ENCODE data around the gene B4GALT3. TPM values are rescaled to one million over a fixed set of nuclear protein-coding genes. Genes with fewer than 3 reads are reported as not detected.

B4GALT3 gene
- total RNA-seq, 2 donors from 2014 or later = 30.3 to 34.8 TPM

- H3K27ac ChIP-seq = no peak overlapping the region
- no peak for DNase-seq
- no peak overlapping the region for H3K4me3 ChIP-seq
- H3K9me3 ChIP-seq = no peaks in the 10 kb centered on the region
- intact Hi-C loops (cut with DNase I) = loop anchor here (10.0 kb wide), 2 partner anchors 111 to 191 kb away; partner anchors contain the start of gene MPZ
- TF ChIP-seq CTCF (IDR thresholded peaks at IDR 0.05) = no peak
- no peaks in the 10 kb centered on the region for H3K27me3 ChIP-seq
- H3K4me1 ChIP-seq = no peaks in the 10 kb centered on the region
- no peaks in the 10 kb centered on the region for H3K36me3 ChIP-seq
- H3K9ac ChIP-seq (ENCODE audit: low read depth in 2 of 2, low read length in 2 of 2) = no peak overlapping the region
These were observed 16.4 kb upstream of the B4GALT3 start for GRCh38 chr1:161193561-161194235.

GRCh38 chr1:161192476-161193465 is 15.5 kb upstream of the B4GALT3 start:
- DNase-seq = peak; percentile 68
- peak overlapping the region in 1 of 2 donors; percentile 36 for H3K9ac ChIP-seq (ENCODE audit: low read depth in 2 of 2, low read length in 2 of 2)
- intact Hi-C loops (cut with DNase I) = loop anchor here (10.0 kb wide), 2 partner anchors 112 to 192 kb away; partner anchors contain the start of gene MPZ
- no peak overlapping the region for H3K27ac ChIP-seq
- H3K4me3 ChIP-seq = no peak overlapping the region
- H3K27me3 ChIP-seq = no peaks in the 10 kb centered on the region
- H3K36me3 ChIP-seq = no peaks in the 10 kb centered on the region
- no peaks in the 10 kb centered on the region for H3K9me3 ChIP-seq
- no peaks in the 10 kb centered on the region for H3K4me1 ChIP-seq
- TF ChIP-seq CTCF (IDR thresholded peaks at IDR 0.05) = peak; percentile 79

- no peak for TF ChIP-seq CTCF (IDR thresholded peaks at IDR 0.05)
- Histone ChIP-seq H3K36me3 (no peaks in the 10 kb centered on the region), H3K9me3 (no peaks in the 10 kb centered on the region), H3K27me3 (no peaks in the 10 kb centered on the region), H3K4me1 (no peaks in the 10 kb centered on the region), H3K9ac (ENCODE audit: low read depth in 2 of 2, low read length in 2 of 2) (no peak overlapping the region), H3K4me3 (no peak overlapping the region), H3K27ac (no peak overlapping the region)
- no peak for DNase-seq
- intact Hi-C loops (cut with DNase I) = loop anchor here (10.0 kb wide), 2 partner anchors 113 to 193 kb away; partner anchors contain the start of gene MPZ
These were observed 14.7 kb upstream of the B4GALT3 start for GRCh38 chr1:161191971-161192370.

- intact Hi-C loops (cut with DNase I) = loop anchor here (10.0 kb wide), 2 partner anchors 114 to 194 kb away; partner anchors contain the start of gene MPZ
- H3K27me3 ChIP-seq = no peaks in the 10 kb centered on the region
- no peaks in the 10 kb centered on the region for H3K4me1 ChIP-seq
- H3K27ac ChIP-seq = no peak overlapping the region
- no peaks in the 10 kb centered on the region for H3K9me3 ChIP-seq
- H3K9ac ChIP-seq (ENCODE audit: low read depth in 2 of 2, low read length in 2 of 2) = no peak overlapping the region
- no peak for DNase-seq
- H3K36me3 ChIP-seq = no peaks in the 10 kb centered on the region
- TF ChIP-seq CTCF (IDR thresholded peaks at IDR 0.05) = no peak
- H3K4me3 ChIP-seq = no peak overlapping the region
These were observed 13.7 kb upstream of the B4GALT3 start for GRCh38 chr1:161190962-161191521.

- Histone ChIP-seq H3K4me3 (no peak overlapping the region), H3K36me3 (no peaks in the 10 kb centered on the region), H3K9me3 (no peaks in the 10 kb centered on the region), H3K27ac (no peak overlapping the region), H3K4me1 (no peaks in the 10 kb centered on the region), H3K9ac (ENCODE audit: low read depth in 2 of 2, low read length in 2 of 2) (no peak overlapping the region), H3K27me3 (no peaks in the 10 kb centered on the region)
- intact Hi-C loops (cut with DNase I) = no loop called here
- no peak for TF ChIP-seq CTCF (IDR thresholded peaks at IDR 0.05)
- DNase-seq = no peak
These were observed 11.7 kb upstream of the B4GALT3 start for GRCh38 chr1:161189036-161189435.
